HEK293 (cell line): ENCODE results near the gene SCN3A.

Experiments used
- CTCF ChIA-PET: fragments of 350-600 bp; formaldehyde crosslinking; extraction: SDS; loops from one replicate; lab custom pipeline; 2021; ENCODE audit warnings: antibody characterized with exemption; lab: Yijun Ruan, JAX
- POLR2A ChIA-PET: fragments of 300-600 bp; formaldehyde crosslinking; extraction: SDS; loops from one replicate; lab custom pipeline; 2020; ENCODE audit warnings: antibody characterized with exemption, inconsistent platforms; lab: Yijun Ruan, JAX
- H3K27ac ChIP-seq: fragments of 200-500 bp; sonication (Bioruptor generic); 2 replicates; pipeline ENCODE4 v1.5.1; 2014; ENCODE audit warnings: low read depth, low read length, control low read depth, inconsistent platforms; ENCODE audit errors: extremely low read depth
- H3K36me3 ChIP-seq, 2 experiments: fragments of 200-500 bp in 1 of 2; sonication (Bioruptor generic) in 1 of 2; 1 replicate in 1 of 2; 2 replicates in 1 of 2; pipeline ENCODE4 v1.5.1; 2014 to 2017; ENCODE audit warnings: inconsistent platforms in 2 of 2, low read length in 2 of 2; ENCODE audit not compliant: control insufficient read depth in 2 of 2, insufficient read depth in 1 of 2
- H3K4me1 ChIP-seq: fragments of 200-500 bp; sonication (Bioruptor generic); 2 replicates; pipeline ENCODE4 v1.5.1; 2014; ENCODE audit warnings: mild to moderate bottlenecking, low read length, inconsistent platforms; ENCODE audit not compliant: control insufficient read depth, insufficient read depth
- H3K4me3 ChIP-seq: 2 replicates; pipeline ENCODE4 v1.5.1; 2011; ENCODE audit warnings: low read depth, mild to moderate bottlenecking, control low read depth, low read length, moderate library complexity
- H3K9me3 ChIP-seq: fragments of 200-500 bp; sonication (Bioruptor generic); 2 replicates; pipeline ENCODE4 v1.5.1; 2014; ENCODE audit warnings: low read depth, low read length, inconsistent platforms; ENCODE audit not compliant: control insufficient read depth, insufficient read depth
- CTCF ChIP-seq: fragments of 450-650 bp; formaldehyde crosslinking; IDR thresholded peaks from 2 replicates; pipeline ENCODE4 v1.5.1; 2016; ENCODE audit warnings: missing biosample characterization, missing genetic modification characterization
- GFI1B ChIP-seq: fragments of 450-650 bp; formaldehyde crosslinking; IDR thresholded peaks from 2 replicates; pipeline ENCODE4 v1.5.1; 2016; ENCODE audit warnings: missing biosample characterization, missing genetic modification characterization
- MZF1 ChIP-seq: fragments of 450-650 bp; formaldehyde crosslinking; IDR thresholded peaks from 2 replicates; pipeline ENCODE4 v1.5.1; 2017; ENCODE audit warnings: missing biosample characterization, missing genetic modification characterization, borderline replicate concordance
- OSR2 ChIP-seq: fragments of 450-650 bp; formaldehyde crosslinking; IDR thresholded peaks from 2 replicates; pipeline ENCODE4 v1.5.1; 2016; ENCODE audit warnings: missing biosample characterization, missing genetic modification characterization
- YY2 ChIP-seq: fragments of 450-650 bp; formaldehyde crosslinking; IDR thresholded peaks from 2 replicates; pipeline ENCODE4 v1.5.1; 2016; ENCODE audit warnings: missing biosample characterization, missing genetic modification characterization
- ZBTB44 ChIP-seq: fragments of 450-650 bp; IDR thresholded peaks from 2 replicates; pipeline ENCODE4 v1.5.1; 2018; ENCODE audit warnings: missing biosample characterization, mild to moderate bottlenecking, missing genetic modification characterization
- ZIC2 ChIP-seq: fragments of 450-650 bp; formaldehyde crosslinking; IDR thresholded peaks from 2 replicates; pipeline ENCODE4 v1.5.1; 2016; ENCODE audit warnings: missing biosample characterization, missing genetic modification characterization
- ZNF174 ChIP-seq: fragments of 450-650 bp; formaldehyde crosslinking; IDR thresholded peaks from 2 replicates; pipeline ENCODE4 v1.5.0; 2017; ENCODE audit warnings: missing biosample characterization, mild to moderate bottlenecking, missing genetic modification characterization
- ZNF391 ChIP-seq: fragments of 450-650 bp; formaldehyde crosslinking; IDR thresholded peaks from 2 replicates; pipeline ENCODE4 v1.5.1; 2016; ENCODE audit warnings: low read depth, missing biosample characterization, missing genetic modification characterization, borderline replicate concordance
- ZNF513 ChIP-seq: fragments of 450-650 bp; IDR thresholded peaks from 2 replicates; pipeline ENCODE4 v1.5.1; 2018; ENCODE audit warnings: missing biosample characterization, missing genetic modification characterization
- ZNF555 ChIP-seq: fragments of 450-650 bp; formaldehyde crosslinking; conservative IDR thresholded peaks from 2 replicates; pipeline ENCODE4 v1.5.1; 2017; ENCODE audit warnings: missing biosample characterization, mild to moderate bottlenecking, missing genetic modification characterization, inconsistent platforms
- ZNF629 ChIP-seq: fragments of 450-650 bp; formaldehyde crosslinking; IDR thresholded peaks from 2 replicates; pipeline ENCODE4 v1.5.1; 2017; ENCODE audit warnings: missing biosample characterization, missing genetic modification characterization
- ZNF658 ChIP-seq: fragments of 450-650 bp; formaldehyde crosslinking; IDR thresholded peaks from 2 replicates; pipeline ENCODE4; 2016; ENCODE audit warnings: missing biosample characterization, missing genetic modification characterization
- ZNF776 ChIP-seq: fragments of 450-650 bp; formaldehyde crosslinking; IDR thresholded peaks from 2 replicates; pipeline ENCODE4 v1.5.0; 2017; ENCODE audit warnings: missing biosample characterization, missing genetic modification characterization, borderline replicate concordance
- ZNF785 ChIP-seq: fragments of 450-650 bp; formaldehyde crosslinking; IDR thresholded peaks from 2 replicates; pipeline ENCODE4 v1.5.1; 2016; ENCODE audit warnings: missing biosample characterization, missing genetic modification characterization
- ZNF837 ChIP-seq: fragments of 450-650 bp; formaldehyde crosslinking; IDR thresholded peaks from 2 replicates; pipeline ENCODE4 v1.5.1; 2016; ENCODE audit warnings: missing biosample characterization, missing genetic modification characterization
- TF ChIP-seq, protein P1 (sequence below): fragments of 450-650 bp; formaldehyde crosslinking; IDR thresholded peaks from 2 replicates; pipeline ENCODE4 v1.5.1; 2017; ENCODE audit warnings: missing biosample characterization, missing genetic modification characterization
- TF ChIP-seq, protein P2 (sequence below): IDR thresholded peaks from 2 replicates; pipeline ENCODE4 v1.6.1; 2011; ENCODE audit warnings: mild to moderate bottlenecking, low read depth, low read length, borderline replicate concordance

SCN3A gene

GRCh38 chr2:165163761-165164160 is 40.1 kb downstream of the SCN3A start:
- CTCF ChIA-PET: no interaction called here
- Histone ChIP-seq H3K36me3 (no peaks in the 10 kb centered on the region), H3K4me3 (no peak overlapping the region), H3K9me3 (no peaks in the 10 kb centered on the region), H3K27ac (no peak overlapping the region), H3K4me1 (no peaks in the 10 kb centered on the region)
- POLR2A ChIA-PET: no interaction called here
- no peak for TF ChIP-seq ZIC2
- TF ChIP-seq ZNF785 (tag by site-specific recombination): no peak
- TF ChIP-seq OSR2: no peak
- TF ChIP-seq ZNF174 (tag by site-specific recombination): no peak
- TF ChIP-seq ZNF776 (tag by site-specific recombination): no peak
- TF ChIP-seq YY2 (tag by site-specific recombination): no peak
- no peak for TF ChIP-seq ZNF837 (tag by site-specific recombination)
- TF ChIP-seq ZNF555: no peak
- TF ChIP-seq ZNF629 (tag by site-specific recombination): no peak
- TF ChIP-seq, protein P1, sequence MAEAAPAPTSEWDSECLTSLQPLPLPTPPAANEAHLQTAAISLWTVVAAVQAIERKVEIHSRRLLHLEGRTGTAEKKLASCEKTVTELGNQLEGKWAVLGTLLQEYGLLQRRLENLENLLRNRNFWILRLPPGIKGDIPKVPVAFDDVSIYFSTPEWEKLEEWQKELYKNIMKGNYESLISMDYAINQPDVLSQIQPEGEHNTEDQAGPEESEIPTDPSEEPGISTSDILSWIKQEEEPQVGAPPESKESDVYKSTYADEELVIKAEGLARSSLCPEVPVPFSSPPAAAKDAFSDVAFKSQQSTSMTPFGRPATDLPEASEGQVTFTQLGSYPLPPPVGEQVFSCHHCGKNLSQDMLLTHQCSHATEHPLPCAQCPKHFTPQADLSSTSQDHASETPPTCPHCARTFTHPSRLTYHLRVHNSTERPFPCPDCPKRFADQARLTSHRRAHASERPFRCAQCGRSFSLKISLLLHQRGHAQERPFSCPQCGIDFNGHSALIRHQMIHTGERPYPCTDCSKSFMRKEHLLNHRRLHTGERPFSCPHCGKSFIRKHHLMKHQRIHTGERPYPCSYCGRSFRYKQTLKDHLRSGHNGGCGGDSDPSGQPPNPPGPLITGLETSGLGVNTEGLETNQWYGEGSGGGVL (tag by site-specific recombination): no peak
- TF ChIP-seq ZNF658: no peak
- no peak for TF ChIP-seq ZBTB44
- no peak for TF ChIP-seq CTCF

GRCh38 chr2:165162466-165162865 is 41.4 kb downstream of the SCN3A start:
- Histone ChIP-seq H3K27ac (no peak overlapping the region), H3K9me3 (no peaks in the 10 kb centered on the region), H3K4me3 (no peak overlapping the region), H3K4me1 (no peaks in the 10 kb centered on the region), H3K36me3 (no peaks in the 10 kb centered on the region)
- POLR2A ChIA-PET: no interaction called here
- CTCF ChIA-PET: interaction anchor here (0.6 kb wide), 1 partner anchor 972 kb away, joined by 3 read pairs; no protein-coding TSS in a partner anchor
- TF ChIP-seq GFI1B (tag by site-specific recombination) (no peak), ZNF513 (tag by site-specific recombination) (no peak), MZF1 (no peak), ZNF391 (tag by site-specific recombination) (no peak)
- TF ChIP-seq, protein P2, sequence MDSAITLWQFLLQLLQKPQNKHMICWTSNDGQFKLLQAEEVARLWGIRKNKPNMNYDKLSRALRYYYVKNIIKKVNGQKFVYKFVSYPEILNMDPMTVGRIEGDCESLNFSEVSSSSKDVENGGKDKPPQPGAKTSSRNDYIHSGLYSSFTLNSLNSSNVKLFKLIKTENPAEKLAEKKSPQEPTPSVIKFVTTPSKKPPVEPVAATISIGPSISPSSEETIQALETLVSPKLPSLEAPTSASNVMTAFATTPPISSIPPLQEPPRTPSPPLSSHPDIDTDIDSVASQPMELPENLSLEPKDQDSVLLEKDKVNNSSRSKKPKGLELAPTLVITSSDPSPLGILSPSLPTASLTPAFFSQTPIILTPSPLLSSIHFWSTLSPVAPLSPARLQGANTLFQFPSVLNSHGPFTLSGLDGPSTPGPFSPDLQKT: no peak
